RPMI8226 (cell line): ENCODE measurements around the gene MT1B.
A peak's percentile ranks its signal among the peaks of the same experiment; 100 is the strongest.
"Not testable (repeated sequence)": the region's sequence is repeated elsewhere in the genome, so short reads cannot be mapped to it uniquely, and the experiment has no call there.

ENCODE experiments used
- DNase-seq: peaks from one replicate; pipeline ENCODE4 v3.0.0-alpha.2; 2015

The MT1B gene

DNA sequence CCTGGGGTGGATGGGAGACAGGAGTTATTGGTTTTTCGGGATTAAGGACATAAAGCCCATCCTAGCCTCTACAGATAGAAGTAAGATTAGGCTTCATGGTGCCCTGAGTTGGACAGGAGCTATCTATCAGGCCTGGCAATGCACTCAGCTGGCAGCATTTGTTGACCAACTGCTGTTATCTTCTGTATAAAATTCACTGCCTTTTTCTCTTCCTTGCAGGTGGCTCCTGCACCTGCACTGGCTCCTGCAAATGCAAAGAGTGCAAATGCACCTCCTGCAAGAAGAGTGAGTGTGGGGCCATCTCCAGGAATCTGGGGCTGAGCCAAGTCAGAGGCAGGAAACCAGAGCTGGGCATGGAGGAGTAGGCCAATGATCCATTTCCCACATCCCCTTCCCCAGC, 12.6 kb upstream of the MT1B start:
- peak; percentile 80 for DNase-seq

DNA sequence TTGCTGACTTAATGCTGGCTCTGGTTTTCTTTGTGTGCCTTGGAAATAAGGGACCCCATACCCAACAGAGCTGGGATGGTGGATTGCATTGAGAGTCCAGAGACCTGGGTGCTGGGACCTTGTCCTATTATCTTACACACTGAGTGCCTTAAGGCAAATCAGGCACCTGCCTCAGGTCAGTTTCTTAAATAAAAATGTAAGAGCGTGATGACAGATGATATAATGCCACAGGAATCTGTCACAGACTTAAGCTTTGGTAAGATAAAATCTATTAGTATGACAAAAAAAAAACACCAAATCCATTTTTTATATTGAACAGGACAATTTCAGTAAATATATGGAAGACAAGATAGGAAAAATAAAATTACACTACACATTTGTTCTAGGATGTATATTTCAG, 11.6 kb upstream of the MT1B start:
- DNase-seq: no peak

DNA sequence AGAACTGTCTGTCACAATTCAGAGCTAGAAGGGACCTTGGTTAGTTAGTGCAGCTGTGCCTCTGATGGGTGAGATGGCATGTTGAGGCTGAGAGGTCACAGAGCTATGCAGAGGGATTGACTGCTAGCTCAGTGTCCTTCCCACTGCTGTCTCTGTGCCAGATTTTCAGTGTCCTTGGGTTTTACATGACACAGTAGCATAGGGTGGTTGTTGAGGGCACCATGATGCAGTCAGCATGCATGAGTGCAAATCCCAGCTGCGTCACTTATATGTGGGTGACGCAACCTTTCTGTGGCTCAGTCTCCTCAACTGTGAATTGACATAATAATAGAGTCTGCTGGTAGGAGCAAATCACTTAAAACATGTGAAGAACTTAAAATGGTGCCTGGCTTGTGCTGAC, 10.5 kb upstream of the MT1B start:
- DNase-seq: no peak

DNA sequence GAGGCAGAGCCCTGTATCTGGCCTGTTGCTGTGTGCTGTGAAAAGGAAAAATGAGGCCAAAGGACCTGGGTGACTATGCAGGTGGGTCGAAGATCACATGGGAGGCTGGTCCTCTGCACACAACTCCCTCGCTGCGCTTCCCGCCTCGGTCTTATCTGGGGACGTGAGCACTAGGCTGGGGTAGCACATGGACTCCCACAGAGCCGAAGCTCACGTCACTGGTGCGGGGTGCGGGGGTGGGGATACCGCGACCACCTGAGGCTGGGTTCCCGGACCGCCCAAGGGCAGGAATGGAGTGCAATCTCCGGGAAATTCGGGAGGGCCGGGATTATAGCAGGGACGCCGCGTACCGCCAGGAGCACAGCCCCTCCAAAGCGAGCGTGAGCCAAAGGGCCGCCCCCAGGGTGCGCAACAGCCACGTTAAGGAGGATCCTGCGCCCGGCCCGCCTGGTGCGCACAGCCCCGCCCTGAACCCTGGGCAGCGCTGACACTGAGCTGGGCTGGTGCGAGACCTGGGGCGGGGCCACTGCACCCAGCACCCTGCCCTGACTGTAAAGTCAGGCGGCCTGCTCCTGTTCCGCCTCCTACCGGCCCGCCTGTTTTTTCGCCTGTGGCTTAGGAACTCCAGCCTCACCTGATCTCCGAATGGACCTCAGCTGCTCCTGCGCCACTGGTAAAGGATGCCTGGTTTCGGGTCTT, 8.5 kb upstream of the MT1B start:
- peak; percentile 93 for DNase-seq

DNA sequence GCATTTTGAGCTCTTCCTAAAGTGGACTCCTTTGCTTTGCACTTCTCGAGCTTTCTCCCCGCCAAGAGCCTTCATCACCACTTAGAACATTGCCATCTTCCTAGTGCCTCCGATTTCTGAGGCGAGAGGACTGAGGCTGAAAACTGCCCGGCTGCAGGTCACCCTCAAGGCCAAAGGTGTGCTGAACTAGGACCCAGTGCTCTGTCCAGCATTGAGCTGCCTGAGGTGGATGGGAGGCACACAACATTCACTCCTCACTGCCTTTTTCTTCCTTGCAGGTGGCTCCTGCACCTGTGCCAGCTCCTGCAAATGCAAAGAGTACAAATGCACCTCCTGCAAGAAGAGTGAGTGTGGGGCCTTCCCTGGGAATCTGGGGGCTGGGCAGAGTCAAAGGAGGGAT, 7.9 kb upstream of the MT1B start:
- no peak for DNase-seq

DNA sequence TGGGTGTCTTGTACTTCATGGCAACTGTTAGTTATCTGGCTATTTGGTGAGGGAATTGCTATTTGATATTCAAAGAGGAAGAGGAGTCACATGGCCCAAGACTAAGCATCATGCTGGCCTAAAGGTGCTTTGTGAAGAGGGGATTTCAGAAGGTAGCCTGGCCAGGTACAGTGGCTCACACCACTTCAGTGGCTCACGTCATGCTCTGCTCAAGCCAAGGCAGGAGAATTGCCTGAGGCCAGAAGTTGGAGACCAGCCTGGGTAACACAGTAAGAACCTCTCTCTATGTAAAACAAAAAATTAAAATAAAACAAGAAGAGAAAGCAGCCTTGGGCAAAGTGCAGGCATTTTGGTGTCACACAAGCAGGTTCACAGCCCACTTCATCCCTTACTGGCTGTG, 6.4 kb upstream of the MT1B start:
- no peak for DNase-seq

DNA sequence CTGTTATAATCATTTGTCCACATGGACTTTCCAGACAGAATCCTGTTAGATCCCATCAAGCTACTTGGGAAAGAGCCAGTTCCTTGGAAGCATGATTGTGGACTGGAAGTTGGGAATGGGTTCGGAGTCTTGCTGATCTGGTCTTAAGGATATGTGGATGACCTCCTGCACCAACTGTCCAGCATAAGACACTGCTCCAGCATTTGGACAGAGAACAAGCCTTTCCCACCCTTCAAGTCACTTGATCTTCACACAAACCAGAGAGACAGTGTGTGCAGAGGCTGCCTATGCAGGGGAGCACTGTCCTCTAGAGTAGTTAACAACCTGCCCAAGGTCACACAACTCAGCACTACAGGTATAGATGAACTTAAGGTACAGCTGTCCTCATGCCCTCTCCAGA, 5.8 kb upstream of the MT1B start:
- DNase-seq: no peak

DNA sequence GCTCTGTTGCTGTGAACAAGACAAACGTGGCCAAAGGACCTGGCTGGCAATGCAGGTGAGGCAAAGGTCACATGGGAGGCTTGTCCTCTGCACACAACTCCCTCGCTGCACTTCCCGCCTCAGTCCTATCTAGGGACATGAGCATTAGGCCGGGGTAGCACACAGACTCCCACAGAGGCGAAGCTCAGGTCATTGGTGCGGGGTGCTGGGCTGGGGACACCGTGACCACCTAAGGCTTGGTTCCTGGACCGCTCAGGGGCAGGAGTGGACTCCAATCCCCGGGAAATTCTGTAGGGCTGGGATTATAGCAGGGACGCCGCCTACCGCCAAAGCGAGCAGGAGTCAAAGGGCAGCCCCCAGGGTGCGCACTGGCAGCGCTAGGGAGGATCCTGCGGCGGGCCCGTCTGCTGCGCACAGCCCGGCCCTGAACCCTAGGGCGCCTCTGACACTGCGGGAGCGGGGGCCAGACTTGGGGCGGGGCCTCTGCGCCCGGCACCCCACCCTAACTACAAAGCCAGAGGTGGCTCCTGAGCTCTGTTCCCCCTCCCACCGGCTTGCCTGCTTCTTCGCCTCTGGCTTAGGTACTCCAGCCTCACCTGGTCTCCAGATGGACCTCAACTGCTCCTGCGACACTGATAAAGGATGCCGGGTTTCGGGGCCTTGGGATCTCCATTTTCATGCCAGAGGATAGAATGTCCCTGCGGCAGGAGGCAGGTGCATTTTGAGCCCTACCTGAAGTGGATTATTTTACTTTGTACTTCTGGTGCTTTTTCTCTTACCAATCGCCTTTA, 3.9 kb upstream of the MT1B start:
- DNase-seq: no peak

DNA sequence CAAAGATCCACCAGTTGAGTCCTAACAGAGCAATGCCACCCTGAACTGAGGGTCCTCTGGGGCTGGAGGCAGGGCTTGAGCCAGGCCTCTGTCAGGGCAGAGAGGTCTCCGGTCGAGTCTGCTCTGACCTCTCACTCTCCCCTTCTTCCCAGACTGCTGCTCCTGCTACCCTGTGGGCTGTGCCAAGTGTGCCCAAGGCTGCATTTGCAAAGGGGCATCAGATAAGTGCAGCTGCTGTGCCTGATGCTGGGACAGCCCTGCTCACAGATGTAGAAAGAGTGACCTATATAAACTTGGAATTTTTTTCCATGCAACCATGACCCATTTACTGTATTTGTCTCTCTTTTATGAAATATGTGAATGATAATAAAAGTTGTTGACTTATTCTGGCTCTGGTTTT, 2.4 kb upstream of the MT1B start:
- DNase-seq: no peak

DNA sequence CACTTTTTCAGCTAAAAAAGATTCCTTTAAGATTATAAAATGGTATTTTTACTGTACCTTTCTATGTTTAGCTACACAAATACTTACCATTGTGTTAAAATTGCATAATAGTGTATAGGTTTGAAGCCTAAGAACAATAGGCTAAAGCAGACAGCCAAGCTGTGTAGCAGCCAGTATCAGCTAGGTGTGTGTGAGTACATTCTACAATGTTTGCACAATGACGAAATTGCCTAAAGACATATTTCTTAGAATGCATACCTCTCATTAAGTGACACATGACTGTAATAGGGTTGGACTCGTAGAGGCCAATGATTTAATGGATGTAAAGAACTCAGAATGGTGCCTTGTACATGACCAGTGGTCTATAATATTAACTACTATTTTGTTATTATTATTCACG, 1.9 kb upstream of the MT1B start:
- DNase-seq: no peak

DNA sequence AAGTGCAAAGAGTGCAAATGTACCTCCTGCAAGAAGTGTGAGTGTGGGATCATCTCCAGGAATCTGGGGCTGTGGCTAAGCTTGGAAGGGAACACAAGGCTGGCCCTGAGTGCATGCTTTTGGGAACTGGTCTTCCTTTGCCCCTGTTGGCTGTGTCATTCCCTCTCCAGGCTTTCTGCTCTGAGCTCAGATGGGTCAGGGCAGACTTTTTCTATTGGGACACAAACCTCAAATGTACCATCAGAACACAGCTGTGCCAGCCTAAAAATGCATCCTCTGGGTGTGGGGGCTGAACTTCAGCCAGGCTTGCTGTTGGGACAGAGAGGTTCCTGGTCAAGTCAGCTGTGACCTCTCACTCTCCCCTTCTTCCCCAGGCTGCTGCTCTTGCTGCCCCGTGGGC, 914 bp downstream of the MT1B start:
- no peak for DNase-seq

DNA sequence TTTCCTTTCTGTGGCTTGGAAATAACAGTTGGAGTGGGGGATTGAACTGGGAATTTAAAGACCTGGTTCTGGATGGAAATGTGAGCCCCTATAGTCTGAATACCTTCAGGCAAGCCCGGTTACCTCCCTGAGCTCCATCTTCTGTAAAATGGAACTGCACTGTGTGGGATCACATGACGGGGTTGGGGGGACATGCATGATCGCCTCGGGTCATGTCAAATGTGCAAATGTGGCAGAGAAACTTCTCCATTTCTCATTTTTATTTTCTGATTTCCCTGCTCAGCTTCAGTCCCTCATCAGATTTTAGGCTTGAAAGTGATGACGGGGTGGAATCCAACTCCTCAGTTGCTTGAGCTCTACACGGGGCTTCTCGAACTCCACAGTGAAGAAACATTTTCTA, 1.5 kb downstream of the MT1B start:
- no peak for DNase-seq

DNA sequence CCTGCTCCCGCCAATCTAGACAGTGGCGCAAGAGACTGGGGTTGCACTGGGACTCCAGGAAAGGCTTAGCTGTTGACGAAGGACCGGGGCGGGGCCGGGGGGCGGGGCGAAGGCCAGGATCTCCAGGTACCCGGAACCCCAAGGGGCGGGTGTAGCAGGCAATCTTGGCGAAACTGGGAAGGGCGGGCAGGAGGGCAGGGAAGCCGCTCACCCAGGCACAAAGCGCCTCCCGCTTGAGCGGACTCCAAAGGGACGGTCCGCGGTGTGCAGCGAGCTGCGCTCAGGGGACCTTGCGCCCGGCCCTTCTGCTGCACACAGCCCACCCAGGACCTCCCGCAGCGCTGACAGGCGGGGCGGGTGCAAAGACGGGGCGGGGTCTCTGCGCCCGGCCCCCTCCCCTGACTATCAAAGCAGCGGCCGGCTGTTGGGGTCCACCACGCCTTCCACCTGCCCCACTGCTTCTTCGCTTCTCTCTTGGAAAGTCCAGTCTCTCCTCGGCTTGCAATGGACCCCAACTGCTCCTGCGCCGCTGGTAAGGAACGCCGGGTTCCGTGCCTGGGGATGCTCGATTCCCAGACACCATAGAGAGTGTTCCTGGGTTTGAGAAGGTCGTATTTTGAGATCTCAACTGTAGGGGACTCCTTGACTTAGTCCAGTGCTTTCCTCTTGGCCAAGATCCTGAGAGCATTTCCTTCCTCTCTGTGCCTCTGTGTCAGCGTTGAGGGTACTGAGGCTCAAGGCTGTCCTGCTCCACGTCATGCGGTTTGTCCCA, 6.1 kb downstream of the MT1B start, which contains the start of gene MT1F:
TSS of gene MT1F (plus strand) at position 405 of the 772 bp plus-strand sequence. CDS start at position 505, 100 bp downstream.
- DNase-seq: peak; percentile 75

DNA sequence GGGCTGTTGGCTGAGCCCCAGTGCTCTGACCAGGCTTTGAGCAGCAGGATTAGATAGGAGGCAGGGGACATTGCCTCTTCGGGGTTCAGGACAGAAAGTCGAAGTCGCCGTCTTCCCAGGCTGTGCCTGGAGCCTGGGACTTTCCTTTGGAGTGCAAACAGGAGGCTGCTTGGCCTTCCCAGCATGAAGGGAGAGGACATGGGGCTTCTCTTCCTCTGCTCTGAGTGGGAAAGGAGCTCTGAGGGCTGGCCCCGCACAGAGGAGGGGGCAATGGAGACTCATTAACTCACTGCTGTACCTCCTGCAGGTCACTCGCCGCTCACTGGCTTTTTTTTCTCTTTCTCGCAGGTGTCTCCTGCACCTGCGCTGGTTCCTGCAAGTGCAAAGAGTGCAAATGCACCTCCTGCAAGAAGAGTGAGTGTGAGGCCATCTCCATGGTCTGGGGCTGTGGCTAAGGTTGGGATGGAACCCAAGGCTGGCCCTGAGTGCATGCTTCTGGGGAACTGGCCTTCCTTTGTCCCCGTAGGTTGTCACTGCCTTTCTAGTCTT, 6.7 kb downstream of the MT1B start:
- DNase-seq: peak; percentile 68

DNA sequence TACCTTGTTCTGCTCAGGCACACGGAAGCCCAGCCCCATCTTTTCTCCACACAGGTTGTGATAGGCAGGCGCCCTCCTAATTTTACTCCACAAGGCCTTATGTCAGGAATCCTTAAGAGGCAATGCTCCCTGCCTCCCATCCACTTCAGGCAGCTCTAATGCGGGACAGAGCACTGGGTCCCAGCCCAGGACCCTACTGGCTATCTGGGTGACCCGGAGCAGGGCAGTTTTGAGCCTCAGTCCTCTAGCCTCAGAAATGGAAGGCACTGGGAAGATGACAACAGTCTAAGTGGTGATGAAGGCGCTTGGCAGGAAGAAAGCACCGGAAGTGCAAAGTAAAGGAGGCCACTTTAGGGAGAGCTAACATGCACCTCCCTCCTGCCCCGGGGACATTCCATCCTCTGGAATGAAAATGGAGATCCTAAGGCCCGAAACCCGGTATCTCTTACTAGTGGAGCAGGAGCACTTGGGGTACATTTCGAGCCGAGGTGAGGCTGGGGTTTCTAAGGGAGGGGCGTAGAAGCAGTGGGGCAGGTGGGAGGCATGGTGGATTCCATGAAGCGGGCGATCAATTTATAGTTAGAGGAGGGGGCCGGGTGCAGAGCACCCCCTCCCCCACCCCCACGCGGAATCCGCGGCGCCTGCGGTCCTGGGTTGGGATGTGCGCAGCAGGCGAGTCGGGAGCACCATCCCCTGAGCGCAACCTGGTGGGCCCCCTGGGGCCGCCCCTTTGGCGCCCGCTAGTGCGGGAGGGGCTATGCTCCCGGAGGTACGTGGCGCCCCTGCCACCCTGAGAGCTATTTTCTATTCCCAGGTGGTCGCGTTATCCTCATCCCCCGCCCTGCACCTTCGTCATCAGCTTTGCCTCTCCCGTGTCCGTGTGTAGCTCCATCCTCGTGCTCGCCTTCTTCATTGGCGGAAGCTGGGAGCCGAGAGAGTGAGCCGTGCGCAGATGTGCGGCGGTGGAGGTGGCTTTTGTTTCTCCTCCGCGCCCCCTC, 11.0 kb downstream of the MT1B start:
- no peak for DNase-seq

DNA sequence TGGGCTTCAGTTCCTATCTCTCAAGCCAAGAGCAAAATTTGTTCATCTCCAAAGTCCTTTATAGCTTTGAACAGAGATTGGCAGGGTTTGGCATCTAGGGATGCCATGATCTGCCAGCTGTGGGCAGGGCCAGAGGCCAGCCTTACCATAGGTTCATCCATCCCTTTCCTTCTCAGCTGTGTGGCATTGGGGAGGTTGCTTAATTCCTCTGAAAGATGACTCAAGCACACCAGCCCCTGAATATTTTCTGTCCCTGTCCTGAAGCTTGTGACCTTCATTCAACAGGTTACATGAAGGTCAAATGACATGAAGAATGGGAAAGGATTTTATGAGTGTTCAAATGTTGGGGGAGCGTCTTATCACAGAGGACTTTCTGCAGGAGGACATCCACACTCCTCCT, 12.8 kb downstream of the MT1B start:
- no peak for DNase-seq

DNA sequence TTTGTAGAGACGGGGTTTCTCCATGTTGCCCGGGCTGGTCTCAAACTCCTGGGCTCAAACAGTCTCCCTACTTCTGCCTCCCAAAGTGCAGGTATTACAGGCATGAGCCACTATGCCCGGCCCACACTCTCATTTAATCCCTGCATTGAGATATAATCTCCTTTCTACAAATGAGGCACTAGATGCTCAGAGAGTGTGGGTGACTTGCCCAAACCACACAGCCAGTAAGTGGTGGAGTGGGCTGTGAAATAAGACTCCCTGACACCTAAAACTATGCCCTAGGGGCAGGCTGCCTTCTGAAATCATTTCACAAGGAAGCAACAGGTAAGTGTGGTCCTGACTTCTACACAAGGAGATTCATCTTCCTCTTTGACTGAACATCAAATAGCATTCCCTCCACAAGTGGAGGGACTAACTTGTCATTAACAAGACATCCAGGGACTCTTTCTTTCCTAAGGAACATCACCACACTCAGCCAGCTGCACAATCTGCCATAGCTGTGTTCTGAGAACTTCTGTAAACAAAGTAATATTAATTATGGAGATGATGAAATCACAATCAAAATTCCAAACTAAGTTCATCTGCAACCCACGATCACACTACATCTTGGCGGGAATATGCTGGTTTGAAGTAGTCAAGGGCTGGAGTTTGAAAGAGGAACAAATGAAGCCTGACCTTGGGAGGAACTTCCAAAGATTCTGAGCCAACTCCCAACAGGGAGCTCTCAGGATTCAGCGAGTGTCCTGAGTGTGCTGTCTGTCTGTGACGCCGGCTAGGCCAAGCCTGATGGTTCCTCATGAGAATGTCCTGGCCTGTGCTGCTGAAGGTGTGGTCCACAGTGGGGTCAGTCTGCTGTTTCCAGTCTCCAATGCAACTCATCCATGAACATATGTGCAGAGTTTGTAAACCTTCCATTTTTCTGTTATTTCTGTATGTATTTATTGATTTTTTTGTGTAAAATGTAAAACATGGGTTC, 13.9 kb downstream of the MT1B start:
- DNase-seq: not testable (repeated sequence)

DNA sequence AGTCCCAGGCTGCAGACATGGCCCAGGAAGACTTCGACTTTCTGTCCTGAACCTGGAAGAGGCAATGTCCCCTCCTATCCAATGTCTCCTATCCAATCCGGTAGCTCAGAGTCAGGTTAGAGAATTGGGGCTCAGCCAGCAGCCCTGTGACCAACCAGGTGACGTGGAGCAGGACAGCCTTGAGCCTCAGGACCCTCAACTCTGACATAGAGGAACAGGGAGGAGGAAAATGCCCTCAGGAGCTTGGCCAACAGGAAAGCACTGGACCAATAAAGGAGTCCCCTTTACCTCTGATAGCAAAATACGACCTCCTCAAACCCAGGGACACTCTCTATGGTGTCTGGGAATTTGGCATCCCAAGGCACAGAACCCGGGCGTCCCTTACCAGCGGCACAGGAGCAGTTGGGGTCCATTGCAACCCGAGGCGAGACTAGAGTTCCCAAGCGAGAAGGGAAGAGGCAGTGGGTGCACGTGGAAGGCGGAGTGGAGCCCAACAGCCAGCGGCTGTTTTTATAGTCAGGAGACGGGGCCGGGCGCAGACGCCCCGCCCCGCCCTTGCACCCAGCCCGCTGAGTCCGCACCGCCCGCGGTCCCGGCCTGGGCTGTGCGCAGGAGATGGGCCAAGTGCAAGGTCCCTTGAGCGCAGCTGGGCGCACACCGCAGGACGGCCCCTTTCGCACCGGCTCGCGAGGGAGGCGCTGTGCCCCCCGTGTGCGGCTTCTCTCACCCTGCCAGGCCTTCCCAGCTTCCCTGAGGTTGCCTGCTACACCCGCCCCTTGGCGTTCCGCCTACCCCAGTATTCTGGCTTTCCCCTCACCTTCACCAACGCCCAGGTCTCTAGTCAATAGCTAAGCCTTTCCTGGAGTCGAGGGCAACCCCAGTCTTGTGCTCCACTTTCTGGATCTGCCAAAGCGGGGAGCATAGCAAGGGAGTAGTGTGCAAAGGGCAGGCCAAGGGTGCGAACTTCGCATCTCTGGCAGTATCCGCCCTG, 16.2 kb downstream of the MT1B start, which contains the start of gene MT1G:
TSS of gene MT1G (minus strand) at position 485 of the 991 bp plus-strand sequence. CDS start at position 413, 72 bp downstream.
- DNase-seq: peak; percentile 91
